ENCODE results near the gene BRCC3. TPM values are rescaled to one million over a fixed set of nuclear protein-coding genes. Genes with fewer than 3 reads are reported as not detected.

The BRCC3 gene
- total RNA-seq, 2 experiments from 2014 or later = 12.6 to 12.8 TPM

- TF ChIP-seq CTCF (IDR thresholded peaks at IDR 0.05) = no peak
- Histone ChIP-seq H3K36me3 (ENCODE audit: insufficient read depth, low read length) (no peaks in the 10 kb centered on the region), H3K4me3 (ENCODE audit: low read length) (peak overlapping the region; percentile 88), H3K27ac (ENCODE audit: low read depth in 1 of 2, low read length in 2 of 2) (peak overlapping the region in 1 of 2 donors; percentile 94), H3K27me3 (ENCODE audit: control insufficient read depth in 1 of 2, insufficient read depth in 2 of 2, low read length in 2 of 2) (no peaks in the 10 kb centered on the region), H3K9me3 (ENCODE audit: control insufficient read depth in 1 of 2, insufficient read depth in 1 of 2, low read length in 2 of 2) (no peaks in the 10 kb centered on the region), H3K4me1 (ENCODE audit: insufficient read depth, low read length) (peaks cover 8% of the 10 kb centered on the region)
- peaks cover 11% of the 10 kb centered on the region for H3K36me3 Mint-ChIP-seq (ENCODE audit: low read depth)
- ATAC-seq (ENCODE audit: poor library complexity) (no peak), DNase-seq (peak in 3 of 14 experiments; percentile 3 to 12 (median 5))
- H3K9me3 Mint-ChIP-seq = no peaks in the 10 kb centered on the region
- no peaks in the 10 kb centered on the region for H3K27me3 Mint-ChIP-seq
- peak overlapping the region; percentile 95 for H3K4me3 Mint-ChIP-seq
- peaks cover 42% of the 10 kb centered on the region for H3K4me1 Mint-ChIP-seq (ENCODE audit: low read depth)
- ChIA-PET POLR2A (no interaction called here), CTCF (no interaction called here)
- intact Hi-C loops (cut with DNase I, micrococcal nuclease) = no loop called here
- peak overlapping the region; percentile 98 for H3K27ac Mint-ChIP-seq
Measured at GRCh38 chrX:155028129-155028528, 43.2 kb upstream of the BRCC3 start.

DNA sequence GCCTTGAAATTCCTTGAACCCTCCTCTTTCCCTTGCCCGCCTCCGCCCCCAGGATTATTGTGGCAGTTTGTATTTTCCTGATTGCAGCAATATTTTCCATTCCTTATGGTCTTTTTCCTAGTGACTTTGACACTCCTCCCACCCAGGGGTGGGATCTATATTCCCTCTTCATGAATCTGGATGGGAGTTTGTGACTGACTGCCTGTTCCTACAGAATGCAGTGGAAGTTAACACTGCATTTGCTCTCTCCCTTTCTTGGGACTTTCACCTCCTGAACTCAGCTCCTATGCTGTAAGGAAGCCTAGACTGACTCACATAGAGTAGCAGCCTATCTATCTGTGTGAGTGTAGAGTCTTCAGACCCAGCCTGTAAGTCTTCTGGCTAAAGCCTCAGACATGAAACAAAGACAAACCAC is 42.4 kb upstream of the BRCC3 start:
- no peak for ATAC-seq (ENCODE audit: poor library complexity)
- Histone ChIP-seq H3K27ac (ENCODE audit: low read depth in 1 of 2, low read length in 2 of 2) (no peak overlapping the region), H3K27me3 (ENCODE audit: control insufficient read depth in 1 of 2, insufficient read depth in 2 of 2, low read length in 2 of 2) (no peaks in the 10 kb centered on the region), H3K4me3 (ENCODE audit: low read length) (no peak overlapping the region), H3K36me3 (ENCODE audit: insufficient read depth, low read length) (peaks cover 2% of the 10 kb centered on the region), H3K9me3 (ENCODE audit: control insufficient read depth in 1 of 2, insufficient read depth in 1 of 2, low read length in 2 of 2) (no peaks in the 10 kb centered on the region), H3K4me1 (ENCODE audit: insufficient read depth, low read length) (peaks cover 8% of the 10 kb centered on the region)
- Mint-ChIP-seq H3K4me1 (ENCODE audit: low read depth) (peaks cover 42% of the 10 kb centered on the region), H3K27me3 (no peaks in the 10 kb centered on the region), H3K9me3 (no peaks in the 10 kb centered on the region), H3K36me3 (ENCODE audit: low read depth) (peaks cover 17% of the 10 kb centered on the region), H3K4me3 (peak overlapping the region; percentile 95), H3K27ac (peak overlapping the region; percentile 98)
- DNase-seq = no peak
- no peak for TF ChIP-seq CTCF (IDR thresholded peaks at IDR 0.05)
- ChIA-PET POLR2A (no interaction called here), CTCF (no interaction called here)
- intact Hi-C loops (cut with DNase I, micrococcal nuclease) = no loop called here

DNA sequence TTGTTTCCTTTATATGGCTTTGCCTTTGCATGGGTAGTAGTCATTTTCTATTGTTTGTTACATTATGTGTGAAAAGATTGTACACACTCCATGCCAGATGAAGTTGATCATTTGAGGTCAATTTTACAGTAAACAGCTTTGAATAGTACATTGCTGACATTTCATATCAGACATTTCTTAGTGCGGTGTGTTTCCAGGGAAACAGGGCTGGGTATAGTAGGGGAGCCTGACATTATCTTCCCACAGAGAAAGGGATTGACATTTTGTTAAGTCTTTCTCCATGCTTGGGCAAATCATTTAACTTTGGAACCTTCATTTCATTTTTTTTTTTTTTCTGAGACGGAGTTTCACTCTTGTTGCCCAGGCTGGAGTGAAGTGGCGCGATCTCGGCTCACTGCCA is 39.7 kb upstream of the BRCC3 start:
- H3K4me1 Mint-ChIP-seq (ENCODE audit: low read depth) = peaks cover 46% of the 10 kb centered on the region
- H3K27ac Mint-ChIP-seq = no peak overlapping the region
- H3K27me3 ChIP-seq (ENCODE audit: control insufficient read depth in 1 of 2, insufficient read depth in 2 of 2, low read length in 2 of 2) = no peaks in the 10 kb centered on the region
- H3K27me3 Mint-ChIP-seq = no peaks in the 10 kb centered on the region
- POLR2A ChIA-PET = no interaction called here
- no peak for ATAC-seq (ENCODE audit: poor library complexity)
- CTCF ChIA-PET = no interaction called here
- peaks cover 8% of the 10 kb centered on the region for H3K4me1 ChIP-seq (ENCODE audit: insufficient read depth, low read length)
- no peak overlapping the region for H3K4me3 Mint-ChIP-seq
- no peak overlapping the region for H3K4me3 ChIP-seq (ENCODE audit: low read length)
- intact Hi-C loops (cut with DNase I, micrococcal nuclease) = no loop called here
- no peaks in the 10 kb centered on the region for H3K9me3 ChIP-seq (ENCODE audit: control insufficient read depth in 1 of 2, insufficient read depth in 1 of 2, low read length in 2 of 2)
- no peak overlapping the region for H3K27ac ChIP-seq (ENCODE audit: low read depth in 1 of 2, low read length in 2 of 2)
- peaks cover 41% of the 10 kb centered on the region for H3K36me3 Mint-ChIP-seq (ENCODE audit: low read depth)
- TF ChIP-seq CTCF (IDR thresholded peaks at IDR 0.05) = no peak
- no peaks in the 10 kb centered on the region for H3K9me3 Mint-ChIP-seq
- DNase-seq = no peak
- peaks cover 20% of the 10 kb centered on the region for H3K36me3 ChIP-seq (ENCODE audit: insufficient read depth, low read length)
